ENCODE measurements around the gene EPB41.
"Not testable (repeated sequence)": the region's sequence is repeated elsewhere in the genome, so short reads cannot be mapped to it uniquely, and the experiment has no call there.

The EPB41 gene

GRCh38 chr1:29055160-29055559 lies 140.8 kb downstream of the EPB41 start:
- no peak for TF ChIP-seq CTCF (conservative IDR thresholded peaks at IDR 0.05; ENCODE audit: low read depth, low read length)

GRCh38 chr1:29056256-29056655 lies 141.9 kb downstream of the EPB41 start:
- TF ChIP-seq CTCF (conservative IDR thresholded peaks at IDR 0.05; ENCODE audit: low read depth, low read length): no peak
- no peak overlapping the region for H3K4me3 ChIP-seq (ENCODE audit: low read depth, low read length)
- DNase-seq (ENCODE audit: low read depth): no peak

More at GRCh38 chr1:29055160-29055559, 140.8 kb downstream of the EPB41 start:
- DNase-seq (ENCODE audit: low read depth): peak; percentile 2
- no peak overlapping the region for H3K4me3 ChIP-seq (ENCODE audit: low read depth, low read length)

DNA sequence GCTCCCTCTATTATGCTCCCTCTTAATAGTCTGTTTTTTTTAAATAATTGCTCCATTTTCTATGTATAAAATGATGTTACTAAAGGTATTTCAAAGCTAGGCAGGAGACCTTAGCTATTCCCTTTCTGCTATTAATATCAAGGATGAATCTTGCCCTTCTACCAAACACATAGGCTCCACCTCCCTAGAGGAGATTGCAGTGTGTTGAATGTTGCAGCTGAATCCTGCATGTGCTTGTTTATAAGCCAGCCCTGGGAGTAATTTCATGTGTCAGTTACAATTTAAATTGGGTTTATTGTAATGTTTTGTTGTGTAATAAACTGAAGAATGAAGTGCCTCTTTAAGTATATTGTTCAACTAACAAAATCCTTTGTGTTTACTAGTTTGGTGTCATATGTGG lies 143.3 kb downstream of the EPB41 start:
- no peak for TF ChIP-seq CTCF (conservative IDR thresholded peaks at IDR 0.05; ENCODE audit: low read depth, low read length)
- DNase-seq (ENCODE audit: low read depth): peak; percentile 4
- H3K4me3 ChIP-seq (ENCODE audit: low read depth, low read length): no peak overlapping the region

DNA sequence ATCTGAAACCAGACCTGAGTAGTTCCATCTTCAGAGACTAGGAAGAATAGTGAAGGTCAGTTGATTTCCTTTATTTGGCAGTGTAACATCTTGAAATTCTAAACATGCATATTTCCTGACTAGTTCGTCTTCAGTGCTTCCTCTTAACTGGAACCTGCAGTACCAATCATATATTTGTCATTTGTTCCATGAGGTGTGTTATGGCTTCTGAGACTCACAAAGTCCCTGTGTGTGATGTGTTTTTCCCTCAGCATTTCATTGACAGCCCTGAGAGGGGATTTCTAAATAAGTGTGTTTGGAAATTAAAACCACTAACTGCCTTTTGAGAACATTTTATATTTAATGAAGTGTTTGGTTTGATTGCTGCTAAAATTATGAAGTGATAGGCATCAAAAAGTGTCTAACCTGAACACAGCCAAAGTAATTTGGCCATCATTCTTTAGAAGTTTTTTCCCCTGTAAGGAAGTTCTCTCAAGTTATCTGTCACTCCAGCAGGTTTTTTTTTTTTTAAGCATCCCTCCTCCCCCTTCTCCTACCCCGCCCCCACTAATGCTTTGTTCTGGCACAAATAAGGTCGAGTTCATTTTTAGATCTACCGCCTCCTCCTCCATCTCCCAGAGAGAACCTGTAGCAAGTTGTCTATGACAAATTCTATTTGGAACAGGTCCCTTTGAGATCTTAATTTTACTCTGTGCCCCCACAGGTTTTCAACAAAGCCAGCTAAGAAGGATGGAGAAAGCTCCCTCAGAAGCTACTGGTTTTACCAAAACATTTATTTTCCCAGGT lies 148.0 kb downstream of the EPB41 start:
- H3K4me3 ChIP-seq (ENCODE audit: low read depth, low read length): no peak overlapping the region
- no peak for TF ChIP-seq CTCF (conservative IDR thresholded peaks at IDR 0.05; ENCODE audit: low read depth, low read length)
- DNase-seq (ENCODE audit: low read depth): no peak

DNA sequence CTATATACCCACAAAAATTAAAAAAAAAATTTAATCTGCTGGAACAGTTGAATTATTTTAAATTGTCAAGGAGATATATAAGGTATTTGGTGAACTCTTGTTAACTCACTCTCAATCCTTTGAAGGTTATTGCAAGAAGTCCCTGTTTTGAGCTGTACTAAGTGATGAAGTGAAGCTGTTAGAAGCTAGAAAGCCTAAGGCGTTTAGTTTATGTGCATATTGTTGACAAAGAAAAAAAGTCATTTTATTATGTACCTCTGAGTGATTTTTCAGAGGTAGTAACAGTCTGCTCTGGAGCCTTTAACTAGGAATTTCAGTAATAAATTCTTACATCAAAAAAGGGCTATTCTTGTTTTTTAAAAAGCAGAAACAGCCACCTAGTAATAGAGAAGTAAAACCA lies 149.7 kb downstream of the EPB41 start:
- no peak for DNase-seq (ENCODE audit: low read depth)
- no peak overlapping the region for H3K4me3 ChIP-seq (ENCODE audit: low read depth, low read length)
- no peak for TF ChIP-seq CTCF (conservative IDR thresholded peaks at IDR 0.05; ENCODE audit: low read depth, low read length)

DNA sequence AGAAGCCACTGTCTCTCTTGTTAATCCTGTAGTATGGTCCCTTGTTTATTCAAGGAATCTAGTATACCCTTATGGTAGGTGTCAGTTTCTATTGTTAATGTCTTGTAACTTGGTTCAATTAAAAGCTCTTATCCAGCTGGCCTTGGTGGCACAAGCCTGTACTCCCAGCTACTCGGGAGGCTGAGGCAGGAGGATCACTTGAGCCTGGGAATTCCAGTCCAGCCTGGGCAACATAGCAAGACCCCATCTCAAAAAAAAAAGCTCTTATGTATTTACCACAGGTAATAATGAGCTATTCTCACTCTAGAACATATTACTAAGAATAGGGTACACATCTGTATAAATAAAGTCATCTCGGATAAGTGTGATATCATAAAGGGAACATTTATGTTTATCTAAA lies 162.8 kb downstream of the EPB41 start:
- no peak for DNase-seq (ENCODE audit: low read depth)

DNA sequence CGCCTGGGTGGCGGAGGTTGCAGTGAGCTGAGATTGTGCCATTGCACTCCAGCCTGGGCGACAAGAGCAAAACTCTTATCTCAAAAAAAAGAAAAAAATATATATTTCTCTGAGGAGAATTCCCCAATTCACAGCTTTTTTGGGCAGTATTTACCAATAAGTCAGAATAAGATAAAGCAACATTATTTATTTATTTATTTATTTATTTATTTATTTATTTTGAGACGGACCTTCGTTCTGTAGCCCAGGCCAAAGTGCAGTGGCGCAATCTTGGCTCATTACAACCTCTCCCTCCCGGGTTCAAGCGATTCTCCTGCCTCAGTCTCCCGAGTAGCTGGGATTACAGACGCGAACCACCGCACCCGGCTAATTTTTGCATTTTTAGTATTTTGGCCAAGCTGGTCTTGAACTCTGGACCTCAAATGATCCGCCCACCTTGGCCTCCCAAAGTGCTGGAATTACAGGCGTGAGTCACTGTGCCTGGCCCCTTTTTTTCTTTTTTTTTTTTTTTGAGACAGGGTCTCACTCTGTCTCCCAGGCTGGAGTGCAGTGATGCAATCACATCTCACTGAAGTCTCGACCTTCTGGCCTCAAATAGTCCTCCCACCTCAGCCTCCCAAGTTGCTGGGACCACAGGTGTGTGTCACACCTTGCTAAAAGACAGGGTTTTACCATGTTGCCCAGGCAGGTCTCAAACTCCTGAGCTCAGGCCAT lies 165.7 kb downstream of the EPB41 start:
- not testable (repeated sequence) for DNase-seq (ENCODE audit: low read depth); H3K4me3 ChIP-seq (ENCODE audit: low read depth, low read length)

More for the DNA sequence above, 162.8 kb downstream of the EPB41 start:
- H3K4me3 ChIP-seq (ENCODE audit: low read depth, low read length): no peak overlapping the region
- TF ChIP-seq CTCF (conservative IDR thresholded peaks at IDR 0.05; ENCODE audit: low read depth, low read length): no peak

All from choroid plexus epithelial cell (primary cell).